HG03108 (cell line): Measurements from ENCODE around the gene PRR27.
"Not testable (repeated sequence)": the region's sequence is repeated elsewhere in the genome, so short reads cannot be mapped to it uniquely, and the experiment has no call there.

Experiments used
- ATAC-seq: cut with Tn5 transposase; IDR thresholded peaks from one replicate; pipeline ENCODE4 v1.9.1; 2021; ENCODE audit warnings: moderate library complexity; ENCODE audit not compliant: unreplicated experiment

The PRR27 gene

DNA sequence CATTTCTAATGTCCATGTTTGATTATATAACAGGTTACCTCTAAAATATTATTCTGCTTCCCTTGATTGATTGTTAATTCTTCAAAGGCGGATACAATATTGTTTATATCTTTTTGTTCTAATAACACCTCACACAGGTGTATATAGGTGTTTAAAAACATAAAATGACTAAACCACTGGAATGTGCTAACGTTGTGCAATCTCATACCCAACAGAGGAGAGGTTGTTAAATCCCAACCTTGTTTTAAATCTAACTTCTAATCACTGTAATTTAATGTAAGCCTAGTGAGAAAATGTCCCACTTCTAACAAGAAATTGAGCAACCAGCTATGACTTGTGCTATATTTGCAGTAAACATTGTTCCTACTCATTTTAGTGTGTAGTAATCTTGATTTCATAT lies 42.8 kb downstream of the PRR27 start:
- no peak for ATAC-seq

DNA sequence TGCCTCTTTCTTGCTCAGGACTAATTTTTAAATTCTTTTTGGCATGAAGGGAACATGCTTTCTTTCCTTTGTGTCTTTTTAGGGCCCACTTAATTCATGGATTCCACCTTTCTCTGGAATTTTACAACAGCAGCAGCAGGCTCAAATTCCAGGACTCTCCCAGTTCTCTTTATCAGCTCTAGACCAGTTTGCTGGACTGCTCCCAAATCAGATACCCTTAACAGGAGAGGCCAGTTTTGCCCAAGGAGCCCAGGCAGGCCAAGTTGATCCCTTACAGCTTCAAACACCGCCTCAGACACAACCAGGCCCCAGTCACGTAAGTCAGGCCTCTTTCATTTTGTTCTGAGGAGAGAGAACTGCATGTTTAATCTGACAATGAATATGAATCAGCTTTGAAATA lies 43.8 kb downstream of the PRR27 start:
- ATAC-seq, result no peak

GRCh38 chr4:70203601-70204000 lies 49.6 kb downstream of the PRR27 start:
- no peak for ATAC-seq

- ATAC-seq, result not testable (repeated sequence)
These were observed 58.7 kb downstream of the PRR27 start for GRCh38 chr4:70212752-70213151.
